ENCODE measurements around the gene GFRA3.

Gene GFRA3

GRCh38 chr5:138246334-138246733, 28.1 kb downstream of the GFRA3 start:
- DNase-seq, result no peak

GRCh38 chr5:138245717-138246116, 28.7 kb downstream of the GFRA3 start:
- no peak for DNase-seq

- DNase-seq, result no peak
Measured at GRCh38 chr5:138243794-138244193, 30.6 kb downstream of the GFRA3 start.

- peak; percentile 6 for DNase-seq
Measured at GRCh38 chr5:138241688-138242571, 32.5 kb downstream of the GFRA3 start.

GRCh38 chr5:138240650-138241385, 33.6 kb downstream of the GFRA3 start:
- no peak for DNase-seq

GRCh38 chr5:138238034-138238433, 36.4 kb downstream of the GFRA3 start:
- DNase-seq, result no peak

GRCh38 chr5:138234651-138235050, 39.8 kb downstream of the GFRA3 start:
- DNase-seq, result no peak

- DNase-seq, result no peak
Measured at GRCh38 chr5:138233280-138233679, 41.1 kb downstream of the GFRA3 start.

- no peak for DNase-seq
Measured at GRCh38 chr5:138230981-138231589, 43.3 kb downstream of the GFRA3 start.

- no peak for DNase-seq
Measured at GRCh38 chr5:138230261-138230660, 44.2 kb downstream of the GFRA3 start.

- no peak for DNase-seq
Measured at GRCh38 chr5:138229387-138229786, 45.0 kb downstream of the GFRA3 start.

- no peak for DNase-seq
Measured at GRCh38 chr5:138226910-138227309, 47.5 kb downstream of the GFRA3 start.

- DNase-seq, result no peak
Measured at GRCh38 chr5:138224712-138225111, 49.7 kb downstream of the GFRA3 start.

GRCh38 chr5:138223532-138223931, 50.9 kb downstream of the GFRA3 start:
- no peak for DNase-seq

- no peak for DNase-seq
Measured at GRCh38 chr5:138216799-138217198, 57.6 kb downstream of the GFRA3 start.

- peak; percentile 97 for DNase-seq
Measured at GRCh38 chr5:138213161-138214029, 61.0 kb downstream of the GFRA3 start, which contains the start of gene CDC23. Gene CDC23, minus strand, starts transcription at chr5:138213323. Its CDS starts 11 bp downstream, at chr5:138213312.

GRCh38 chr5:138212828-138213160, 61.6 kb downstream of the GFRA3 start:
- no peak for DNase-seq

GRCh38 chr5:138210985-138211384, 63.4 kb downstream of the GFRA3 start:
- no peak for DNase-seq

Data from CD4-positive, alpha-beta T cell treated with Interleukin-10 for 1 hour (primary cell).